PC-9 (cell line): ENCODE data around the gene TSPAN32. TPM values are rescaled to one million over a fixed set of nuclear protein-coding genes. Genes with fewer than 3 reads are reported as not detected.

Experiments
- BruUV-seq: library from RNA; stranded (reverse); fragments of 400-500 nt; replicated peaks from 2 replicates; lab custom pipeline; 2021; lab: Mats Ljungman, UMichigan
- CTCF ChIA-PET: fragments of 300-600 bp; sonication (Branson Sonifier 250); formaldehyde crosslinking; loops from one replicate; lab custom pipeline; 2022; ENCODE audit warnings: antibody characterized with exemption; lab: Charles Lee
- POLR2A ChIA-PET: fragments of 300-600 bp; sonication (Branson Sonifier 250); formaldehyde crosslinking; loops from one replicate; lab custom pipeline; 2022; ENCODE audit warnings: antibody characterized with exemption; ENCODE audit not compliant: unreplicated experiment; lab: Charles Lee
- DNase-seq, 2 experiments: peaks; one replicate each; pipeline versions ENCODE4 v3.0.0 to v3.0.0-alpha.2; 2015 to 2022; ENCODE audit warnings: mixed read lengths in 1 of 2
- H2AFZ ChIP-seq: fragments of 200-600 bp; sonication (generic); 2 replicates; pipeline ENCODE4 v1.8.1; 2017; ENCODE audit warnings: antibody characterized with exemption
- H3F3A ChIP-seq: fragments of 200-600 bp; sonication (generic); 2 replicates; pipeline ENCODE4 v1.8.1; 2017; ENCODE audit warnings: antibody characterized with exemption, mild to moderate bottlenecking, low read depth; ENCODE audit not compliant: insufficient read depth
- H3K27ac ChIP-seq: fragments of 200-600 bp; sonication (generic); 2 replicates; pipeline ENCODE4 v1.6.1; 2016; ENCODE audit warnings: mixed run types
- H3K27me3 ChIP-seq: fragments of 200-600 bp; sonication (generic); 2 replicates; pipeline ENCODE4 v1.6.1; 2016; ENCODE audit warnings: low read depth, mixed run types; ENCODE audit not compliant: insufficient read depth
- H3K36me3 ChIP-seq: fragments of 200-600 bp; sonication (generic); 2 replicates; pipeline ENCODE4 v1.6.1; 2016; ENCODE audit warnings: low read depth, mixed run types
- H3K4me1 ChIP-seq: fragments of 200-600 bp; sonication (generic); replicated peaks from 2 replicates; pipeline ENCODE4 v1.6.1; 2016; ENCODE audit warnings: mixed run types; ENCODE audit not compliant: insufficient read depth
- H3K4me2 ChIP-seq: fragments of 200-600 bp; sonication (generic); 2 replicates; pipeline ENCODE4 v1.6.1; 2017; ENCODE audit warnings: mixed run types
- H3K4me3 ChIP-seq: fragments of 200-600 bp; sonication (generic); 2 replicates; pipeline ENCODE4 v1.6.1; 2016; ENCODE audit warnings: mixed run types
- H3K79me2 ChIP-seq: fragments of 200-600 bp; sonication (generic); 2 replicates; pipeline ENCODE4 v1.6.1; 2017; ENCODE audit warnings: low read depth, mixed run types
- H3K9me2 ChIP-seq: fragments of 200-600 bp; sonication (generic); 2 replicates; pipeline ENCODE4 v1.8.1; 2017; ENCODE audit warnings: mild to moderate bottlenecking; ENCODE audit not compliant: insufficient read depth
- H3K9me3 ChIP-seq: fragments of 200-600 bp; sonication (generic); 2 replicates; pipeline ENCODE4 v1.8.1; 2016; ENCODE audit warnings: low read depth; ENCODE audit not compliant: insufficient read depth
- H4K20me1 ChIP-seq: fragments of 200-600 bp; sonication (generic); 2 replicates; pipeline ENCODE4 v1.8.1; 2017; ENCODE audit not compliant: insufficient read depth
- CTCF ChIP-seq: fragments of 200-600 bp; sonication (generic); conservative IDR thresholded peaks from 2 replicates; pipeline ENCODE4 v1.6.1; 2017; ENCODE audit warnings: mixed run types, antibody characterized with exemption, mild to moderate bottlenecking, moderate library complexity
- EZH2 ChIP-seq: fragments of 200-600 bp; sonication (generic); IDR thresholded peaks from 2 replicates; pipeline ENCODE4 v1.8.0; 2017; ENCODE audit warnings: antibody characterized with exemption, low read depth
- intact Hi-C: fragments of 100-400 bp; cut with micrococcal nuclease; formaldehyde crosslinking; loops from one replicate; pipeline ENCODE4 v1.10.0; 2022; ENCODE audit not compliant: unreplicated experiment
- total RNA-seq: library from RNA; stranded (reverse); gene quantifications from 2 replicates; pipeline ENCODE4 v1.2.3, GENCODE V29; 2021

The TSPAN32 gene
- total RNA-seq, 1 experiment from 2014 or later, result not detected

GRCh38 chr11:2289859-2290258, 12.0 kb upstream of the TSPAN32 start:
- Histone ChIP-seq H3K4me1 (no peaks in the 10 kb centered on the region), H3K36me3 (no peaks in the 10 kb centered on the region), H2AFZ (no peak overlapping the region), H3K79me2 (no peaks in the 10 kb centered on the region), H3K4me3 (no peak overlapping the region), H3F3A (no peaks in the 10 kb centered on the region), H3K9me3 (no peaks in the 10 kb centered on the region), H3K4me2 (no peak overlapping the region), H3K9me2 (no peaks in the 10 kb centered on the region), H4K20me1 (no peaks in the 10 kb centered on the region), H3K27ac (no peak overlapping the region), H3K27me3 (peaks cover 8% of the 10 kb centered on the region)
- no peak for DNase-seq
- ChIA-PET POLR2A (no interaction called here), CTCF (no interaction called here)
- intact Hi-C loops, result loop anchor here (10.0 kb wide), 1 partner anchor 125 kb away; the partner anchor contains the start of gene INS
- TF ChIP-seq EZH2 (no peak), CTCF (no peak)
- BruUV-seq, result no TSS peak

DNA sequence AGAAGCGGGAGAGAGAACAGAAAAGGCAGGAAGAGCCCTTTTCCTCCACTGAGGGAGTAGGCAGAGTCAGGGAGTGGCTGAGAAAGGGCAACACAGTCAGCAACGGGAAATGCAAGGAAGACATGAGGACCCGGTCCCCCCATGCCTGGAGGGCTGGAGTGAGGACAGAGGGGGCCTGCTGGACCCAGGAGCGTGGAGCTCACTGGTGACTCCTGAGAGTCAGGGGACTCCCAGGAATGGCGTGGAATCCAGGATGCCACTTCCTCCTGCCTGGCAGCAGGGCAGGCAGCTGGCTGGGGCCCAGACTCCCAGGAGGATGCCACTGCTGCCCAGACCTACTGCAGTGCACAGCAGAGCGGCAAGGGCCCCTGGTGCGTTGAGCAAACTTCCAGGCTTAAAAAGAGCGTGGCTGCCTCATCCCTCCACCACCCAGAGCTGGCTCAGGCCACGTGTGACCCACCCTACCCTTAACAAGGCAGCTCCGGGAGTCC, 11.4 kb upstream of the TSPAN32 start:
- Histone ChIP-seq H4K20me1 (no peaks in the 10 kb centered on the region), H3K36me3 (no peaks in the 10 kb centered on the region), H3F3A (no peaks in the 10 kb centered on the region), H3K27ac (no peak overlapping the region), H3K4me2 (no peak overlapping the region), H3K4me3 (no peak overlapping the region), H3K79me2 (no peaks in the 10 kb centered on the region), H3K9me2 (no peaks in the 10 kb centered on the region), H3K27me3 (peaks cover 8% of the 10 kb centered on the region), H3K9me3 (no peaks in the 10 kb centered on the region), H2AFZ (no peak overlapping the region), H3K4me1 (no peaks in the 10 kb centered on the region)
- BruUV-seq, result no TSS peak
- no peak for DNase-seq
- ChIA-PET CTCF (no interaction called here), POLR2A (no interaction called here)
- intact Hi-C loops, result loop anchor here (10.0 kb wide), 1 partner anchor 126 kb away; the partner anchor contains the start of gene INS
- no peak for TF ChIP-seq EZH2
- TF ChIP-seq CTCF, result no peak

- Histone ChIP-seq H3F3A (no peaks in the 10 kb centered on the region), H3K9me3 (no peaks in the 10 kb centered on the region), H3K4me1 (no peaks in the 10 kb centered on the region), H3K4me3 (no peak overlapping the region), H3K4me2 (no peak overlapping the region), H2AFZ (no peak overlapping the region), H3K79me2 (no peaks in the 10 kb centered on the region), H3K36me3 (no peaks in the 10 kb centered on the region), H4K20me1 (no peaks in the 10 kb centered on the region), H3K27me3 (peaks cover 7% of the 10 kb centered on the region), H3K9me2 (no peaks in the 10 kb centered on the region), H3K27ac (no peak overlapping the region)
- POLR2A ChIA-PET, result no interaction called here
- CTCF ChIA-PET, result no interaction called here
- DNase-seq, result no peak
- TF ChIP-seq CTCF, result no peak
- no peak for TF ChIP-seq EZH2
- no TSS peak for BruUV-seq
- intact Hi-C loops, result loop anchor here (10.0 kb wide), 1 partner anchor 129 kb away; the partner anchor contains the start of gene INS
Measured at GRCh38 chr11:2293531-2293971, 8.3 kb upstream of the TSPAN32 start.
